Aorta (tissue), 5 donors: ENCODE measurements around the gene KCNB1. TPM values are rescaled to one million over a fixed set of nuclear protein-coding genes. Genes with fewer than 3 reads are reported as not detected.

Source experiments
- ATAC-seq: fragments of 200-7000 bp; cut with Tn5 transposase; one replicate; pipeline ENCODE4 v1.9.1; 2022; ENCODE audit warnings: moderate library complexity; ENCODE audit not compliant: low FRiP score
- DNase-seq, 2 donors: peaks; one replicate each; pipeline ENCODE4 v3.0.0-alpha.2; 2020
- H3K27ac ChIP-seq, 2 donors: one replicate each; pipeline ENCODE4 v1.5.1; 2013; ENCODE audit warnings: low read length in 2 of 2, mild to moderate bottlenecking in 2 of 2, moderate library complexity in 2 of 2, control low read depth in 1 of 2, inconsistent platforms in 1 of 2, low read depth in 1 of 2
- H3K27me3 ChIP-seq, 2 donors: one replicate each; pipeline ENCODE4 v1.6.1; 2013; ENCODE audit warnings: control low read depth in 1 of 2, low read length in 1 of 2, mild to moderate bottlenecking in 1 of 2, moderate library complexity in 1 of 2; ENCODE audit not compliant: insufficient read depth in 2 of 2, control insufficient read depth in 1 of 2
- H3K36me3 ChIP-seq, 2 donors: one replicate each; pipeline ENCODE4 v1.6.1; 2013; ENCODE audit warnings: control low read depth in 1 of 2, low read length in 1 of 2, mild to moderate bottlenecking in 1 of 2; ENCODE audit not compliant: insufficient read depth in 2 of 2, control insufficient read depth in 1 of 2
- H3K4me1 ChIP-seq, 2 donors: one replicate each; pipeline ENCODE4 v1.6.1; 2013; ENCODE audit warnings: low read length in 2 of 2, control low read depth in 1 of 2, mild to moderate bottlenecking in 1 of 2, moderate library complexity in 1 of 2; ENCODE audit not compliant: insufficient read depth in 2 of 2, control insufficient read depth in 1 of 2
- H3K4me3 ChIP-seq, 2 donors: one replicate each; pipeline ENCODE4 v1.5.1; 2013; ENCODE audit warnings: low read length in 2 of 2, control low read depth in 1 of 2, mild to moderate bottlenecking in 1 of 2
- H3K9me3 ChIP-seq: one replicate; pipeline ENCODE4 v1.6.1; 2013; ENCODE audit warnings: mild to moderate bottlenecking, low read length; ENCODE audit not compliant: control insufficient read depth
- WGBS, 2 donors: extraction: QIAGEN DNeasy Blood & Tissue Kit; methylation state at CpG; one replicate each; pipeline ENCODE4 v1.1.7; 2013; 5-methylcytosine and 5-hydroxymethylcytosine counted together
- intact Hi-C, 2 donors: fragments of 100-400 bp; cut with DNase I; formaldehyde crosslinking; loops; one replicate each; pipeline versions ENCODE4 v1.14.2 to v1.15.0; 2022
- polyA plus RNA-seq, 2 donors: library from polyadenylated mRNA; stranded (reverse); fragments of 200-250 nt; gene quantifications; one replicate each; pipeline ENCODE4 v1.2.3, GENCODE V29; 2013
- total RNA-seq, 2 donors: library from RNA; stranded (reverse); fragmentation: NEBNext Ultra II Directional; extraction: Animal tissue kit (Norgen Biotek cat#: 25700); gene quantifications; one replicate each; pipeline ENCODE4 v1.2.1, GENCODE V29; 2021
- donor health status: healthy with polysubstance abuse.
- donor health status: Bipolar disorder and iron deficiency.
- donor health status: DM: no; HTN: no; CAD: no.
- donor health status: DM: no; HTN: no; CAD: no.
- donor health status: DM: yes; HTN: yes; CAD: no.

KCNB1 gene
- total and polyA plus RNA-seq, 4 donors, result under 0.01 to 2.0 (median 0.65) TPM; not detected in 1

DNA sequence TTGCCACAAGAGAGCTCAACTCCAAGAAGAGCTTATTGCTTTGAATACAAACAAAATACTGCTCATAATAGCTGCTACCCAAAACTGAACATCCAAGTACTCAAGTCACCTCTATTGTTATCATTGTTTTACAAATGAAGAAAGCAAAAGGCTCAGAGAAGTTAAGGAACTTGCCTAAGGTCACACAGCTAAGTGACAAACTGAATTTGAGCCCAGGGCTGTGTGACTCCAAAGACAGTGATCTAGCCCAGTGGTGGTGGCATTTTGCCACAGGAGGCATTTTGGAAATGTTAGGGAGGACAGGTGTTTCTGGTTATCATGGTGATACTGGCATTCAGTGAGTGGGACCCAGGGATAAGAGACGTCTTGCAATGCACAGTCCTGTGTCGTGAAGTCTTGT, 79.5 kb downstream of the KCNB1 start:
- 94 to 96% methylated on average over 2 of the region's 2 CpGs for WGBS, 2 donors
- Histone ChIP-seq H3K27me3 (no peaks in the 10 kb centered on the region), H3K27ac (no peak overlapping the region), H3K4me3 (no peak overlapping the region), H3K36me3 (no peaks in the 10 kb centered on the region), H3K9me3 (no peaks in the 10 kb centered on the region), H3K4me1 (no peaks in the 10 kb centered on the region)
- DNase-seq (no peak), ATAC-seq (no peak)
- intact Hi-C loops, result no loop called here

GRCh38 chr20:49400904-49401303, 81.6 kb downstream of the KCNB1 start:
- no peak for ATAC-seq
- intact Hi-C loops, result no loop called here
- Histone ChIP-seq H3K4me1 (no peaks in the 10 kb centered on the region), H3K9me3 (no peaks in the 10 kb centered on the region), H3K4me3 (no peak overlapping the region), H3K27ac (peak overlapping the region in 1 of 2 donors; percentile 89), H3K36me3 (no peaks in the 10 kb centered on the region), H3K27me3 (no peaks in the 10 kb centered on the region)
- WGBS, 2 donors, result 36 to 47% methylated on average over 3 of the region's 3 CpGs
- DNase-seq, result no peak

DNA sequence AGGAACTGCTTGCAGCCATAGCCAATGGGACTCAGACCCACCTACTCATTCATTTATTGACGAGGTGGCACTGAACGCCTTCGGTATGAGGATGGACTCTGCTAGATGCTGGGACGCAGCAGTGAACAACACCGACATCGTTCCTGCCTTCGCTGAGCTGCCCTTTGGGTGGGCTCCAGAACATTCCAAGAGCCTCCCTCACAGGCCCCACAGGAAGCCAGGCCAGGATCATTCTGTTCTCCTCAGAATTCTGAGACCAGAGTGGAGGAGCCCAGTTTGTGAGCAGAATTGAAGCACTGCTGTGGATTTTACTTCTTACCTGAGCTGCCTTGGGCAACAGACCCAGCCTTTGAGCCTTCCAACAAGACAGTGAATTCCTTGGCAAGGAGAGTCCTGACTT, 82.1 kb downstream of the KCNB1 start:
- Histone ChIP-seq H3K4me1 (no peaks in the 10 kb centered on the region), H3K36me3 (no peaks in the 10 kb centered on the region), H3K9me3 (no peaks in the 10 kb centered on the region), H3K27ac (peak overlapping the region in 1 of 2 donors; percentile 89), H3K27me3 (no peaks in the 10 kb centered on the region), H3K4me3 (no peak overlapping the region)
- WGBS, 2 donors, result 57 to 84% methylated on average over 7 of the region's 7 CpGs
- intact Hi-C loops, result no loop called here
- peak; percentile 62 for ATAC-seq
- DNase-seq, result peak in 1 of 2 donors; percentile 80

- Histone ChIP-seq H3K9me3 (no peaks in the 10 kb centered on the region), H3K27ac (no peak overlapping the region), H3K4me3 (no peak overlapping the region), H3K36me3 (no peaks in the 10 kb centered on the region), H3K4me1 (no peaks in the 10 kb centered on the region), H3K27me3 (no peaks in the 10 kb centered on the region)
- intact Hi-C loops, result loop anchor here in 1 of 2 donors (5.0 to 10.0 kb wide), 2 partner anchors 48 to 55 kb away; no protein-coding TSS in a partner anchor
- DNase-seq (no peak), ATAC-seq (no peak)
- WGBS, 2 donors, result 57 to 76% methylated on average over 5 of the region's 5 CpGs
These were observed 83.1 kb downstream of the KCNB1 start for GRCh38 chr20:49399329-49399728.

GRCh38 chr20:49398401-49399144, 83.9 kb downstream of the KCNB1 start:
- no peaks in the 10 kb centered on the region for H3K9me3 ChIP-seq
- intact Hi-C loops, result loop anchor here in 1 of 2 donors (5.0 to 10.0 kb wide), 2 partner anchors 49 to 54 kb away; no protein-coding TSS in a partner anchor
- no peak for ATAC-seq
- no peak overlapping the region for H3K4me3 ChIP-seq
- no peak for DNase-seq
- no peak overlapping the region for H3K27ac ChIP-seq
- 91 to 95% methylated on average over 4 of the region's 4 CpGs for WGBS, 2 donors
- no peaks in the 10 kb centered on the region for H3K4me1 ChIP-seq
- H3K27me3 ChIP-seq, result no peaks in the 10 kb centered on the region
- H3K36me3 ChIP-seq, result no peaks in the 10 kb centered on the region

DNA sequence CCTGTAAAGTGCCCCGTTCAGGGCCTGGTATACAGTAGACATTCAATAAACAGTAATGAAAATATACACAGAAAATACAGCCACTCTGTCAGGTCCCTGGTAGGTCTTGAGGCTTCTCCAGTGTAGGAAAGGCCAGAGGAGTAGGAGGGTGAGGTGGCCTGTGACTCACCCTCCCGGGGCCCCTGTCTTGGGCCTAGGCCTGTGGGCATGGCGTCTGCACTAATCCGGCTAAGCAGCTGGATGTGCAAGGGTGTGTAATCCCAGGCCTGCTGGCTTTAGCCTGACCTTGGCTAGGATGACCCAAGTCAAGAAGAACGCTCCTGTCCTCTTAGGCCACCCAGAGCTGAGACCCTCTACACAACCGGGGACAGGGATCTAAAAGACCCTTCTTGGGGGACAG, 84.9 kb downstream of the KCNB1 start:
- H3K4me3 ChIP-seq, result no peak overlapping the region
- intact Hi-C loops, result loop anchor here in 1 of 2 donors (5.0 to 10.0 kb wide), 2 partner anchors 50 to 53 kb away; no protein-coding TSS in a partner anchor
- H3K27ac ChIP-seq, result no peak overlapping the region
- no peaks in the 10 kb centered on the region for H3K9me3 ChIP-seq
- no peak for ATAC-seq
- H3K4me1 ChIP-seq, result no peaks in the 10 kb centered on the region
- H3K36me3 ChIP-seq, result no peaks in the 10 kb centered on the region
- no peaks in the 10 kb centered on the region for H3K27me3 ChIP-seq
- peak in 1 of 2 donors; percentile 55 for DNase-seq
- WGBS, 2 donors, result 88 to 93% methylated on average over 6 of the region's 6 CpGs

DNA sequence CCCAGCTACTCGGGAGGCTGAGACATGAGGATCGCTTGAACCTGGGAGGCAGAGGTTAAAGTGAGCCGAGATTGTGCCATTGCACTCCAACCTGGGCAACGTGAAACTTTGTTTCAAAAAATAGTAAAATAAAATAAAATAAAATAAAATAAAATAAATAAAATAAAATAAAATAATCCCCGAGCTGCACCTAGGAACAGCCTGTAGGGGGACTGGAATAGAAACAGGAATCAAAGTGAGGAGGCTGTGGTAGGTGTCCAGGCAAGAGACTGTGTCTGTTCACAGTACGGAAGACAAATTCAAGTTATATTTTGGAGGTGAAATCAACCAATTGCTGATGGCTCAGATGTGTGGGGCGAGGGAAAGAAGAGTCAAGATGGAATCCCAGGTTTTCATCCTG, 86.2 kb downstream of the KCNB1 start:
- H3K36me3 ChIP-seq, result no peaks in the 10 kb centered on the region
- no peaks in the 10 kb centered on the region for H3K27me3 ChIP-seq
- no peak overlapping the region for H3K4me3 ChIP-seq
- intact Hi-C loops, result loop anchor here in 1 of 2 donors (5.0 to 10.0 kb wide), 2 partner anchors 51 kb away; no protein-coding TSS in a partner anchor
- no peak overlapping the region for H3K27ac ChIP-seq
- no peak for ATAC-seq
- no peak for DNase-seq
- no peaks in the 10 kb centered on the region for H3K4me1 ChIP-seq
- 84 to 87% methylated on average over 7 of the region's 7 CpGs for WGBS, 2 donors
- H3K9me3 ChIP-seq, result no peaks in the 10 kb centered on the region

GRCh38 chr20:49395659-49396058, 86.8 kb downstream of the KCNB1 start:
- 82 to 85% methylated on average over 11 of the region's 11 CpGs for WGBS, 2 donors
- Histone ChIP-seq H3K4me3 (no peak overlapping the region), H3K36me3 (no peaks in the 10 kb centered on the region), H3K4me1 (no peaks in the 10 kb centered on the region), H3K9me3 (no peaks in the 10 kb centered on the region), H3K27me3 (no peaks in the 10 kb centered on the region), H3K27ac (peak overlapping the region in 1 of 2 donors; percentile 43)
- intact Hi-C loops, result loop anchor here in 1 of 2 donors (5.0 to 10.0 kb wide), 2 partner anchors 51 to 52 kb away; no protein-coding TSS in a partner anchor
- no peak for ATAC-seq
- DNase-seq, result no peak

- H3K27ac ChIP-seq, result peak overlapping the region in 1 of 2 donors; percentile 43
- H3K9me3 ChIP-seq, result no peaks in the 10 kb centered on the region
- no peaks in the 10 kb centered on the region for H3K36me3 ChIP-seq
- DNase-seq, result peak; percentile 66 to 78
- H3K4me3 ChIP-seq, result no peak overlapping the region
- H3K27me3 ChIP-seq, result no peaks in the 10 kb centered on the region
- H3K4me1 ChIP-seq, result no peaks in the 10 kb centered on the region
- ATAC-seq, result peak; percentile 87
- intact Hi-C loops, result loop anchor here in 1 of 2 donors (5.0 to 10.0 kb wide), 2 partner anchors 50 to 52 kb away; no protein-coding TSS in a partner anchor
- 0 to 6% methylated on average over 14 of the region's 14 CpGs for WGBS, 2 donors
These were observed 87.3 kb downstream of the KCNB1 start for GRCh38 chr20:49395183-49395582.
